Heart right ventricle (tissue), 16 donors: Measurements from ENCODE around the gene CAPN9. TPM values are rescaled to one million over a fixed set of nuclear protein-coding genes. Genes with fewer than 3 reads are reported as not detected.

ENCODE experiments used
- ATAC-seq, 8 donors: fragments of 200-7000 bp; cut with Tn5 transposase; one replicate each; pipeline ENCODE4 v1.9.1; 2020; ENCODE audit warnings: mild to moderate bottlenecking in 8 of 8, moderate library complexity in 8 of 8, moderate number of reproducible peaks in 1 of 8
- DNase-seq, 2 donors: peaks; one replicate each; pipeline ENCODE4 v3.0.0-alpha.2; 2020
- H3K27ac ChIP-seq, 10 donors: fragments of 200-600 bp; sonication (generic) in 2 of 10; one replicate each; pipeline versions ENCODE4 v1.5.0 to v1.8.0; 2020 to 2022; ENCODE audit warnings: mild to moderate bottlenecking in 3 of 10
- H3K27me3 ChIP-seq, 7 donors: fragments of 200-600 bp; one replicate each; pipeline ENCODE4 v1.8.0; 2021 to 2022; ENCODE audit warnings: mild to moderate bottlenecking in 2 of 7
- H3K36me3 ChIP-seq, 9 donors: fragments of 200-600 bp; sonication (generic) in 1 of 9; one replicate each; pipeline versions ENCODE4 v1.5.0 to v1.8.0; 2020 to 2022; ENCODE audit warnings: mild to moderate bottlenecking in 2 of 9
- H3K4me1 ChIP-seq, 9 donors: fragments of 200-600 bp; sonication (generic) in 1 of 9; one replicate each; pipeline versions ENCODE4 v1.5.0 to v1.8.0; 2020 to 2022; ENCODE audit warnings: mild to moderate bottlenecking in 4 of 9
- H3K4me3 ChIP-seq, 10 donors: fragments of 200-600 bp; sonication (generic) in 2 of 10; one replicate each; pipeline versions ENCODE4 v1.5.0 to v1.8.0; 2020 to 2022; ENCODE audit warnings: mild to moderate bottlenecking in 7 of 10, moderate library complexity in 2 of 10
- H3K9me3 ChIP-seq, 11 donors: fragments of 200-600 bp in 10 of 11; sonication (generic) in 2 of 11; one replicate each; pipeline versions ENCODE4 v1.5.0 to v1.8.0; 2013 to 2022; ENCODE audit warnings: mild to moderate bottlenecking in 2 of 11, control low read depth in 1 of 11, moderate library complexity in 1 of 11
- WGBS, 2 donors: extraction: QIAGEN DNeasy Blood & Tissue Kit; methylation state at CpG; one replicate each; pipeline ENCODE4 v1.1.7; 2013; ENCODE audit warnings: inconsistent platforms in 1 of 2; 5-methylcytosine and 5-hydroxymethylcytosine counted together
- intact Hi-C, 10 donors: fragments of 100-400 bp; cut with DNase I; formaldehyde crosslinking; loops; one replicate each; pipeline versions ENCODE4 v1.11.1 to v1.14.2; 2022
- polyA plus RNA-seq, 2 donors: library from polyadenylated mRNA; stranded (reverse); fragments of 200-250 nt; gene quantifications; one replicate each; pipeline ENCODE4 v1.2.3, GENCODE V29; 2013
- total RNA-seq, 10 donors: library from RNA; stranded (reverse); fragmentation: NEBNext Ultra II Directional in 3 of 10; extraction: Animal tissue kit (Norgen Biotek cat#: 25700) in 3 of 10; gene quantifications; one replicate each; pipeline versions ENCODE4 v1.2.1 to v1.2.4, GENCODE V29; 2021 to 2023
- TF ChIP-seq, protein P1 (sequence below), 9 donors: fragments of 200-600 bp; sonication (generic) in 2 of 9; IDR thresholded peaks; one replicate each; pipeline versions ENCODE4 v1.5.0 to v1.8.0; 2021 to 2022; ENCODE audit warnings: antibody characterized with exemption in 9 of 9, mild to moderate bottlenecking in 5 of 9, moderate library complexity in 1 of 9
- donor health status: Arrhythmogenic right ventricular cardiomyopathy.
- donor health status: ischemic (EF 13 %, LVEDD 7.1; RV severe dilation, severe dysfunction).
- donor health status: healthy with polysubstance abuse.
- donor health status: DM: no; HTN: yes; CAD: no.
- donor health status: DM: no; HTN: no; CAD: no.
- donor health status: ischemic (EF 25% LVEDD 6.9; RV normal size, moderate dysfunction).
- donor health status: ischemic (EF 25% LVEDD 5.7; RV mildly dilated, moderate dysfunction).
- donor health status: healthy.
- donor health status: DM: yes; HTN: yes; CAD: no.
- donor health status: Ischemic cardiomyopathy.
- donor health status: ischemic (EF 35%, LVEDD 5.7; RV mildly dilated, moderate dysfunction).
- donor health status: nonischemic (EF 11% LVEDD 7.7; RV severe dilation, severe dysfunction).
- donor health status: DM: yes; HTN: yes; CAD: no.
- donor health status: PGD.
- donor health status: ischemic (EF 29% LVEDD 5.4; RV normal size, mild dysfunction).
- donor health status: nonischemic (EF 23%, LVEDD 6.1; RV moderate dilation, normal function).

The CAPN9 gene
- total and polyA plus RNA-seq, 12 donors = 0.22 to 0.25 (median 0.24) TPM; not detected in 9

DNA sequence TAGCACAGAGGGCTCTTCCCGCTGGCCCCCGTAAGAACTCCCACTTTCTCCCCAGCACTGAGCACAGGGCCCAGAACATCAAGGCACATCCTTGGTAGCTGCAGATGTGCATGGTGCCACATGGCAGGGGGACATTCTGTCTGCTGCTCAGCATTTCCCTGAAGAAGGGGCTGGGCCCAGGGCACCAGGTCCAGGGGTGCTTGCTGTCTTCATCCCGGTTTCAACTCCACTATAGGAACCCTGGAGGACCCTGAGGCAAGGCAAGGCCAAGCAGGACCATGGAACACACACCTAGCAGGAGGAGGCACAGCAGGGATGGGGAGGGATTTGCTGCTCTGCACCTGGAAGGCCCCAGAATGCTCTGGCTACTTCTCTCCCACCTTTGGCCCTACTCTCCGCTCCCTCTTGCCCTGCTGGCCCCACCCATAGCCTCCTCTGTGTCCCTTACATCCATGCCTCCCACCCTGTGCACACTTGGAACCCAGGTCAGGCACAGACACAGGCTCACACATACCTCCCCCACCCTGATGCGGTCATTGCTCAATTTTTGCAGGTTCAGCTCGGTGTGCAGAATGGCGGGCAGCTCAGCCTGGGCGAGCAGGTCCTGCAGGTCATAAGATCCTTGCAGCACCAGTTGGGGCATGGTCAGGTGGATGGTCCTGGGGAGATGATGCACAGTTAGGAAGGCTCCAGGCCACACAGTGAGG is 43.4 kb upstream of the CAPN9 start:
- H3K36me3 ChIP-seq = peaks cover 0 to 67% (median 0%) of the 10 kb centered on the region in 9 donors
- intact Hi-C loops = no loop called here
- TF ChIP-seq, protein P1, sequence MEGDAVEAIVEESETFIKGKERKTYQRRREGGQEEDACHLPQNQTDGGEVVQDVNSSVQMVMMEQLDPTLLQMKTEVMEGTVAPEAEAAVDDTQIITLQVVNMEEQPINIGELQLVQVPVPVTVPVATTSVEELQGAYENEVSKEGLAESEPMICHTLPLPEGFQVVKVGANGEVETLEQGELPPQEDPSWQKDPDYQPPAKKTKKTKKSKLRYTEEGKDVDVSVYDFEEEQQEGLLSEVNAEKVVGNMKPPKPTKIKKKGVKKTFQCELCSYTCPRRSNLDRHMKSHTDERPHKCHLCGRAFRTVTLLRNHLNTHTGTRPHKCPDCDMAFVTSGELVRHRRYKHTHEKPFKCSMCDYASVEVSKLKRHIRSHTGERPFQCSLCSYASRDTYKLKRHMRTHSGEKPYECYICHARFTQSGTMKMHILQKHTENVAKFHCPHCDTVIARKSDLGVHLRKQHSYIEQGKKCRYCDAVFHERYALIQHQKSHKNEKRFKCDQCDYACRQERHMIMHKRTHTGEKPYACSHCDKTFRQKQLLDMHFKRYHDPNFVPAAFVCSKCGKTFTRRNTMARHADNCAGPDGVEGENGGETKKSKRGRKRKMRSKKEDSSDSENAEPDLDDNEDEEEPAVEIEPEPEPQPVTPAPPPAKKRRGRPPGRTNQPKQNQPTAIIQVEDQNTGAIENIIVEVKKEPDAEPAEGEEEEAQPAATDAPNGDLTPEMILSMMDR (IDR thresholded peaks at IDR 0.05) = no peak
- ATAC-seq = no peak
- H3K27ac ChIP-seq = no peak overlapping the region
- H3K4me1 ChIP-seq = peaks cover 0 to 15% (median 3%) of the 10 kb centered on the region in 9 donors
- H3K9me3 ChIP-seq = no peaks in the 10 kb centered on the region
- H3K27me3 ChIP-seq = no peaks in the 10 kb centered on the region
- no peak for DNase-seq
- WGBS, 2 donors = 94 to 98% methylated on average over 8 of the region's 8 CpGs
- H3K4me3 ChIP-seq = no peak overlapping the region

DNA sequence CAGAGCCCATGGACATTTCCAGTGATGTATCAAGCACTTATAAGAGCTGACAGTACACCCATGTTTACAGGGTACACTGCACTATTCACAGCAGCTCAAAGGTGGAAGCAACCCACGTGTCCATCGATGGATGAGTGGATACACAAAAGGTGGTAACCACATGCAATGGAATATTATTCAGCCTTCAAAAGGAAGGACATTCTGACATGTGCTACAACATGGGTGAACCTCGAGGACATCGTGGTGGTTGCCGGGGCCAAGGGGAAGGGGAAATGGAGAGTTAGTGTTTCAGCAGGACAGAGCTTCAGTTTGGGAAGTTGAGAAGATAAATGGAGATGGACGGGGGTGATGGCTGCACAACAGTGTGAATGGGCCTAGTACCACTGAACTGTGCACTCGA is 42.4 kb upstream of the CAPN9 start:
- peaks cover 0 to 73% (median 0%) of the 10 kb centered on the region in 9 donors for H3K36me3 ChIP-seq
- H3K4me1 ChIP-seq = peaks cover 0 to 25% (median 5%) of the 10 kb centered on the region in 9 donors
- H3K4me3 ChIP-seq = no peak overlapping the region
- WGBS, 2 donors = 91 to 92% methylated on average over 7 of the region's 7 CpGs
- no peaks in the 10 kb centered on the region for H3K27me3 ChIP-seq
- TF ChIP-seq, protein P1 (IDR thresholded peaks at IDR 0.05) = no peak
- DNase-seq (no peak), ATAC-seq (no peak)
- H3K27ac ChIP-seq = no peak overlapping the region
- no peaks in the 10 kb centered on the region for H3K9me3 ChIP-seq
- intact Hi-C loops = no loop called here

DNA sequence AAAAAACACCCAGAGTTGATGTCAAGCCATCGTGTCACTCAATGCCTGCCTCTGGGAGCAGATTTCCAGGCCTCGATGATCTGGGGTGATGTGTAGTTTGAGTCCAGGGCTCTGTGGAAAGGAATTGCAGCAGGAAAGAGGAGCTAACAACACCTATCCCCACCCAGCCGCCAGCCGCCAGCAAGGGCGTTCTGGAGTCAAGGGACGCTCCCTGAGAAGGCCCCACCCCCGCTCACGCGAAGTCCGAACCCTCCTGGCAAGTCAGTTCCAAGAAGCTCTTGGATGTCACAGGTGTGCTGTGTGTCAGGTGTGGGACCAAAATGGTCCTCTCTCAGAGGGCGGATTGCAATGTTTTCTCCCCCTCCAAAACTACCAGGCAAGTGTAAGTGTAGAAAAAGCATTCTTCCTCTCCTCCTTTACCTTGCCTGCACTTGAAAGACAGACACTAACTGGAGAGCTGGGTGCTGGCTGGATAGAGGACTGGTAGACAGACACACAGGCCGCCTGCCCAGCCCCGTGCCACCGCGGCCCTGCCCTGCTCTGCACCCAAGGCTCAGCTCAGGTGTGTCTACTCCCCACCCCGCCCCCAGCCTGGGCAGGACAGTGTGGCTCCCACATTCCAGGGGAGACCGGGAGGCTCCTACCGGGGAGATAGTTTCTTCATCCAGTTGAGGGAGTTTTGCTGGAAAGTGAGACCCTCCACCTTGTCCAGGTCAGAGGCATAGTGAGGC is 41.7 kb upstream of the CAPN9 start:
- intact Hi-C loops = no loop called here
- Histone ChIP-seq H3K4me1 (peaks cover 0 to 31% (median 5%) of the 10 kb centered on the region in 9 donors), H3K4me3 (no peak overlapping the region), H3K27ac (no peak overlapping the region), H3K36me3 (peaks cover 0 to 79% (median 0%) of the 10 kb centered on the region in 9 donors), H3K27me3 (no peaks in the 10 kb centered on the region), H3K9me3 (no peaks in the 10 kb centered on the region)
- 90% methylated on average over 18 of the region's 18 CpGs for WGBS, 2 donors
- DNase-seq (no peak), ATAC-seq (no peak)
- TF ChIP-seq, protein P1 (IDR thresholded peaks at IDR 0.05) = no peak

DNA sequence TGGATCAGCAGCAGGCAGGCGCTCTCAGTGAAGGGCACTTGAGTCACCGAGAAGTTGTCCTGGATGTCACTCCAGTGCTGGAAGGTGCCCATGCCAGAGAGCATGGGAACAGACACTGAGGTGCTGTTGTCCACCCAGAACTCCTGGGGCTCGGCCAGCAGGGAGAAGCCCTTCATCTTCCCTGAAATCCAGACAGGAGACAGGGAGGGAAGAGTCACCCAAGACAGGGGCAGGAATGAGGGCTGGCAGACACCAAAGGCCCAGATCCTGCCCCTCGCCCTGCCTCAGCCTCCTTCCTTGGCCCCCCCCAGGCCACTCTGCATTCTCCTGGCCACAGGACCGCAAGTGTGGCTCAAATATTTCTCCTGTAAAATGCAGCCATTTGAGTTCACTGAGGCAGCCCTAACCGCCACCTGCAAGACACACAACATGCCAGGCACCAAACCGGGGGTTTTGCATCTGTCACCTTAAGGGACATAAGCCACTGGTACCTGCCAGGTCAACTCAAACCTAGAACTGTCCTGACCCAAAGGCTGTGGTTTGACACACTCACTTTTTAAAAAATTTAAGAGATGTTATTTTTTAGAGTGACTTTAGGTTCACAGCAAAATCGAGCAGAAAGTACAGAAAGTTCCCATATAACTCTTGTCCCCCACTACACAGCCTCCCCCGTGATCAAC is 41.0 kb upstream of the CAPN9 start:
- no peaks in the 10 kb centered on the region for H3K9me3 ChIP-seq

More for the DNA sequence above, 41.0 kb upstream of the CAPN9 start:
- no peaks in the 10 kb centered on the region for H3K27me3 ChIP-seq
- H3K27ac ChIP-seq = no peak overlapping the region
- peaks cover 0 to 36% (median 5%) of the 10 kb centered on the region in 9 donors for H3K4me1 ChIP-seq
- DNase-seq (no peak), ATAC-seq (no peak)
- TF ChIP-seq, protein P1 (IDR thresholded peaks at IDR 0.05) = no peak
- peaks cover 0 to 80% (median 0%) of the 10 kb centered on the region in 9 donors for H3K36me3 ChIP-seq
- intact Hi-C loops = no loop called here
- no peak overlapping the region for H3K4me3 ChIP-seq
- WGBS, 2 donors = 86 to 87% methylated on average over 9 of the region's 9 CpGs
